ENCODE measurements around the gene SGSM2.
"Not testable (repeated sequence)": the region's sequence is repeated elsewhere in the genome, so short reads cannot be mapped to it uniquely, and the experiment has no call there.

SGSM2 gene, protein sequence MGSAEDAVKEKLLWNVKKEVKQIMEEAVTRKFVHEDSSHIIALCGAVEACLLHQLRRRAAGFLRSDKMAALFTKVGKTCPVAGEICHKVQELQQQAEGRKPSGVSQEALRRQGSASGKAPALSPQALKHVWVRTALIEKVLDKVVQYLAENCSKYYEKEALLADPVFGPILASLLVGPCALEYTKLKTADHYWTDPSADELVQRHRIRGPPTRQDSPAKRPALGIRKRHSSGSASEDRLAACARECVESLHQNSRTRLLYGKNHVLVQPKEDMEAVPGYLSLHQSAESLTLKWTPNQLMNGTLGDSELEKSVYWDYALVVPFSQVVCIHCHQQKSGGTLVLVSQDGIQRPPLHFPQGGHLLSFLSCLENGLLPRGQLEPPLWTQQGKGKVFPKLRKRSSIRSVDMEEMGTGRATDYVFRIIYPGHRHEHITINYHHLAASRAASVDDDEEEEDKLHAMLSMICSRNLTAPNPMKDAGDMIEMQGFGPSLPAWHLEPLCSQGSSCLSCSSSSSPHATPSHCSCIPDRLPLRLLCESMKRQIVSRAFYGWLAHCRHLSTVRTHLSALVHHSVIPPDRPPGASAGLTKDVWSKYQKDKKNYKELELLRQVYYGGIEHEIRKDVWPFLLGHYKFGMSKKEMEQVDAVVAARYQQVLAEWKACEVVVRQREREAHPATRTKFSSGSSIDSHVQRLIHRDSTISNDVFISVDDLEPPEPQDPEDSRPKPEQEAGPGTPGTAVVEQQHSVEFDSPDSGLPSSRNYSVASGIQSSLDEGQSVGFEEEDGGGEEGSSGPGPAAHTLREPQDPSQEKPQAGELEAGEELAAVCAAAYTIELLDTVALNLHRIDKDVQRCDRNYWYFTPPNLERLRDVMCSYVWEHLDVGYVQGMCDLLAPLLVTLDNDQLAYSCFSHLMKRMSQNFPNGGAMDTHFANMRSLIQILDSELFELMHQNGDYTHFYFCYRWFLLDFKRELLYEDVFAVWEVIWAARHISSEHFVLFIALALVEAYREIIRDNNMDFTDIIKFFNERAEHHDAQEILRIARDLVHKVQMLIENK

DNA sequence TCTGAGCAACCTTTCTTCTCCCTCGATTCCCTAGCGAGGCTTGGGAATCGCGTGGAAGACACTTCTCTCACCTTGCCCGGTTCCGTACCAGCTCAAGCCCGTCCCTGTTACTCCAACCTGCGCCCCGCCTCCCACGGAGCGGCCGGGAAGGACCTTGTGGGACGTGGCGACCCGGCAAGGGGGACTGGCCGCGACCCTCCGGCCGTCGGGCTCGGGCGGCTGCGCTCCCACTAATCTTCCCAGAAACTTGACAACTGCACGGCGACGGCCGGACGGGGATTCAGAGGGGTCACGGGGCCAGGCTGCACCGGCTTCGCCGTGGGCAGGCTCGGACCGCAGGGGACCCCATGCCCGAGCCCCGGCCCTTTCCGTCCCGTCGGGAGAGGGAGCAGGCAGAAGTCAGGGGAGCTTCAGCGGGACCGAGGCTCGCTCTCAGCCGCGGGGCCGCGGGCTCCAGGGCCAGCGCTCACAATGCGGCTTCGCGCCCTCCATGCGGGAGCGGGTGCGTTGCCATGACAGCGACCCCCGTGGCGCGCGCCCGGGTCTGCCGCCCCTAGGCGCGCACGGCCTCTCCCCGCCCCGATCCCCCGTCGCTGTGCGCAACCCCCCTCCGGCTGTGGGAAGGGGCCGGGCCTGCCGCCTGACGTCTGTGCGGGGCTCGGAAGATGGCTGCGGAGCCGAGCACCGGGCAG is at the start of gene SGSM2:
SGSM2 (plus strand) TSS at position 650 of the 692 bp plus-strand sequence. CDS start 188 bp downstream, outside the sequence.
- DNase-seq, result peak; percentile 75

DNA sequence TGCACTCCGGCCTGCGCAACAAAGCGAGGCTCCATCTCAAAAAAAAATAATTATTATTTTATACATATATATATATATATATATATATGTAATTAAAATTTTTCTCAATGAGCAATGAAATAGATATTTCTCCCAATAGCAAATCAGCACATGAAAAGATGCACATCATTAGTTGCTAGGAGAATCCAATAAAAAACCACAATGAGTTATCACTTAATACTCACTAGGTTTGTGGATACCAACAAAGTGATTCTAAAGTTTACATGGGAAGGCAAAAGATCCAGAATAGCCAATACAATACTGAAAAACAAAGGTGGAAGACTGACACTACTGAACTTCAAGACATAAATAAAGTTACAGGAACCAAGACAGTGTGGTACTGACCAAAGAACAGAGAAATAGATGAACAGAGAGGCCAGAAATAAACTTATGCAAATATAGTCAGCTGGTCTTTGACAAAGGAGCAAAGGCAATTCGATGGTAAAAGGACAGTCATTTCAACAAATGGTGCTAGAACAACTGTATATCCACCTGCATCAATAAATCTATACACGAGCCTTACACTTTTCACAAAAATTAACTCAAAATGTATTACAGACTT is 47.3 kb upstream of the SGSM2 start:
- DNase-seq, result no peak

DNA sequence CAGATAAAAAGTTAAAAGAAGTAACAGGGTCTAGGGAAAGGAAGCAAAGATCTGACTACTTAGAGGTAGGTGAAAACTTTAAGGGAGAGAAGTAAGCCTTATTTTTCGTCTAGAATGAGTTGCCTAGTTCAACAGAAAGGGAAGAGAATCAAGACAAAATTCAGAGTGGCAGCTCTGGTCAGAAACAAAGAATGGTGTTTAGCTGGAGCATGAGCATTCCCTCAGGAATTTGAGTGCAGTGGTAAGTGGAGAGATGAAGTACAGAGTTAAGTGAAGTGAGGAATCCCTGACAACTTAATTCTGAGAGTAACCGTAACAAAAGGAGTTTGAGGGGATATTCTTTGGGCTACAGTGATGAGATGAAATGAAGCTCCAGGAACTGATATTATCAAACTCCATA is 45.2 kb upstream of the SGSM2 start:
- DNase-seq, result no peak

DNA sequence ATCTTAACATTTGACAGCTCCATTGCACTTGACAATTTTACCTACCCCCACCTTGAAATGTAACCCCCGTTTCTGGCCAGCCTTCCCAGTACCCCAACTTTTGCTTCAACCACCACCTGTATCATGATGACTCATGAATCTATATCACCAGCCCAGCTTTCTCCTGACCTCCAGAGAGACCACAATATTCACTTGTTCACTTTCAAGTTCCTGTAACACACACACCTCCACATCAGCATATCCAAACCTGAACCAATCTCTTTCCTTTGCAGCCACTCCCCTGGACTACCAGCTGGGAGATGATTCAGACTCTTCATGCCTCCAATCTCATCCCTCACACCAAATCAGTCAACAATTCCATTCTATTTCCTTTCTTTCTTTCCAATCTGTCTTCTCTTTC is 41.7 kb upstream of the SGSM2 start:
- DNase-seq, result no peak

DNA sequence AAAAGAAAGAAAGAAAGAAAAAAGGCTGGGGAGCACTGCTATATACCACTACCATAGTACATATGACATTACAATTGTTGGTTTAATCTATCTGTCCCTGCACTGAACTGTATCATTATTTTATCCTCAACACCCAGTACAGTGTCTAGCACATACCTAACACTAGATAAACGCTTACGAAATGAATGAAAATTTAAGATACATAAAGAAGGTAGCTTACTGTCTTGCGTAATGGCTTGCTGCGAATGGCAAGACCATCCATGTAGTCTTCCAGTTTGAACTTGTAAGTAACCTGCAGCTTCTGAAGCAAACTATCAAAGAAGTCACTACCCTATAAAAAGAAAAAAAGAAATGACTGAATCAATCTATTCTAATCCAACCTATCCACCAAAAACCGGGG is 40.3 kb upstream of the SGSM2 start:
- no peak for DNase-seq

DNA sequence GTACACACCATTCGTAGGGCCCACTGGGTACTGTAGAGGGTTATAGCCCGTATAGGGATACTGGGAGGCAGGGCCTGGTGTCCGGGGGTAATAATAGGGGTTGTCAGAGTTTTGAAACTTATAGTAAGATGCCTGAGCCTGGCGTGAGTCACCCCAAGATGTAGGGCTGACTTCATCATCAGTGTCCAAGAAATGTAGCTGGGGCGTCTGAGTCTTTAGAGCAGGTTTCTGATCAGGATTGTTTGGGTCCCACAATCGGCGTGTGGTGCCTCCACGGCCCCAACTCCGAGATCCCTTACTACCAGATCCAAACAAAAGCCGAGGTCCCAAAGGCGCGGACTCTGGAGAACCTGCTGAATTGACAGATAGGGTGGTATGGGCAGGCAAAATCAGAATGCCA is 38.2 kb upstream of the SGSM2 start:
- no peak for DNase-seq

DNA sequence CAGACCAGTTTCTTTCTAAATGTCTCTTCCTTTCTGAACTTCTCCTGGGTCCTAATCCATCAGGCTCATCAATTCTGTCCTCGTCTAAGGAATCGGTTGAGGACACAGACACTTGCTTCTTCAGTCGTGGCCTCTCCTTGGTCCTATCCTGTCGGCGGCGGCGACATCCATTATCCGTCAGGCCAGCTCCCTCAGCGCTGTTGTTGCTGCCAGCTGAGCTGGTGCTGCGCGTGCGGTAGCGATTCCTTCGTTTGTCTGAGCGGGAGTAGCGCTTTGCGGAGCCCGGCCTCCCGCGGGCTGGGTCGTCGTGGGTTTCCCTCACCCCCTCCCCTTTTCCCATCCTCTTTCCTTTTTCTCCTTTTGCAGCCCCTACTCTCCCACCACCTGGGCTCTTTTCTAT is 37.5 kb upstream of the SGSM2 start:
- no peak for DNase-seq

DNA sequence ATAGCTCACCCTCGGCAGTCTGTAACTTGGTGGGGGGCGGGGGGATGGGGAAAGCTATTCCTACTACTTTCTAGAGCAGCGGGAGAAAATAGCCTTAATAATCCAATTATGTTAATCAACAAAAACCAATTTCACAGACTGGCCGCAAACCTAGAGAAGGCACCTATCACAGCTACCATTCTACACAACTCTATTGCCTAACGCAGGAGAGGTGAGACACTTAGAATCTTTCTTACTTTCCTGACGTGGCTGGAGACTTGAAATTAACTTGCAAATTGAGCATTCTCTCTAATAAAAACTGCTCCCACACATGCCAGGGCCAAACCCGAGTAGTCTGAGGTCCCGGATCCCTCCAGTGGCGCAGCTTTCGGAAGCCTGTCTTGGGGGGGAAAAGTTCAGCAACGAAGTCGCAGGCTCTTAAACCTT is 34.5 kb upstream of the SGSM2 start:
- DNase-seq, result no peak

DNA sequence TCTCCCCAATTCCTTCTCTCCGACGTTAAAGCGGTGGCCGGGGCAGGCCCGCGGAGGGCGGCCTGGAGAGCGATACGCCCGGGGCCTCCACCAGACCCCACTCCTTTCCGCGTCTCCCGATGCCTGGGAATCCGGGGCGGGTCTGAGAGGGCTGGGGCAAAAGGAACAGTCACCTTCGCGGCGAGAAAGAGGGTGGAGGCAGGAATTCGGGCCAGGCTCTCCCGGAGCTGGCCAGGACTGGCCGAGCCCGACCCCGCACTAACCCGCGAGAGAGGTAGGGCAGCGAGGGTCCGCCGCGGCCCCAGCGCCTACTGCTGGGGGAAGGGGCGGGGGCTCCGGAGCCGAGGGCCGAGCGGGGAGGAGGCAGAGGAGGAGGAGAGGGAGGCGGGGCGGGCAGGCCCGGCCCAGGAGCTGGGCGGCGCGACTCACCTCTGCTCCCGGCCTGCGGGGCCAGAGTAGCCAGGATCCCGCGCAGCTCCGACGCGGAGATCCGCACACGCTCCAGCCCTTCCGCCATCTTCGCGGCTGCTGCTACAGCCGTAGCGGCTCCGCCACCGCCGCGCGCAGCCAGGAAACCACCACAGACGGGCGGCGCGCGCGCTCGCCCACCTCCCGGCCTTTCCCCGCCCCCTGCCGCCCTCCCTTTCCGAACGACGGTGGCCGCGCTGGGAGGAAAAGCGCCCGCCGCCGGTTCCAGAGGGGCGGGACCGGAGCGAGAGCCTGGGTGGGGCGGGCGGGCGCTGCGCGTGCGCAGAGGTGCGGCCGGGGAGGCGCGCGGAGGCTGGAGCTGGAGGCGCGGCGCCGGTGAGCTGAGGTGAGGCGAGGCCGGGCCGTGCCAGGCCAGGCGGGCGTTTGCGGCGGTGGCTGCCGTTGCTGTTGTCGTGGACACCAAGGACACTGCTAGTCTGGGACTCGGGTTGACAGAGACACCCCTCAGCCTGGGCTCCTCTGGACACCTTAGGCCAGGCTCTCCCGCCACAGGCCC is 33.8 kb upstream of the SGSM2 start, which contains the start of the genes SMG6 and SRR:
SMG6 (minus strand) TSS at position 582 of the 985 bp plus-strand sequence; CDS start at position 517, 65 bp downstream.
SRR (plus strand) TSS at position 747 of the 985 bp plus-strand sequence. CDS start 11,611 bp downstream, outside the sequence.
- peak; percentile 95 for DNase-seq

DNA sequence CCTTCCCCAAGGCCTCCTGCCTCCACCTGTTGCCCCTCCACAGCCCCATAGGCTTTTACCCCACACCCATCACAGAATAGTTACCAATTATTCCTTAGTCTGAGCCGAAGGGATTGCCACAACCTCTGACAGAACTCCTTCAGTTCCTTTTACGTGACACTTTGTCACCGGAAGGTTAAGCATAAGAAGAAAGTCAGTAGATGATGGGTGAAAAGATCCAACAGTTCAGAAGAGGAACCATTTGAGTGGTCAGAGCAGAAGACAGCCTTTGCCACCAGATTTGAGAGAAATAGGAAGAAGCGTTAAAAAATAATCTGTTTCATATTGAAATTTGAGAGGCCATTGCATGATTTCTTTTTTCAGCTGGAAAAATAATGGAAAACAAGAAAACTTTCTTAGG is 32.4 kb upstream of the SGSM2 start:
- DNase-seq, result no peak

DNA sequence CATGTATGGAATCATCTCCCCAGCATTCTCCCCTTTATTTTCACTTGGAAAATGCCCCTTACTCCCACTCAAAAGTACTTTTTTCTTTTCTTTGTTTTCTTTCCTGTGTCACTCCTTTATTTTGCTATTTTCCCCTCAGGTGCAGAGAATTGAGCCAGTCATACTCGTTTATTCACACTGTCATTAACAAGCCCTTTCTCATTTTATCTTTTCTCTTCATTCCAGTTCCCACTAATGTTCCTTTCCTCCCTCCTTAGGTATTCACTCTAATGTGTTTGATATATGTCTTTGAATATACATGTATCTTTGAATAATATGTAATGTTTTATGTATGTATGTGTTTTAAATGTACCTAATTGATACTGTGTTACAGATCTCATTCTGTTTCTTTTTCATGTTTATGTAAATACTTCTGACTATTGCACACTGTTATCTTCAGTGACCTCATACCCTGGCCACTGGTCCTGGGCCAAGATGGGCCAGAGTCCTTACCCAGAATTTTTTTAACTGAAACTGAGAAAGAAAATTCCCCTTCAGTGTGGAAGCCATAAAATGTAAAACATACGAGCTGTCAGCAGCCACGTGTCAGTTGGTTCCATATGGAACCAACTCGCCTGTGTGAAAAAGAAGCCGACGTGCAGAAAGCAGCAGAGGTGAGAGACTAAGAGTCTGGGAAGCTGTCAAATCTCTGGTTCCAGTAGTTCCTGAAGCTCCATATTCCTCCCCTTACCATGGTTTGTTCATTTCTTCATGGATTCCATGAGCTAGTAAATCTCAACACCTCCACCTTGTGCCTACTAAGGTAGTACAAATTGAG is 27.8 kb upstream of the SGSM2 start:
- no peak for DNase-seq

DNA sequence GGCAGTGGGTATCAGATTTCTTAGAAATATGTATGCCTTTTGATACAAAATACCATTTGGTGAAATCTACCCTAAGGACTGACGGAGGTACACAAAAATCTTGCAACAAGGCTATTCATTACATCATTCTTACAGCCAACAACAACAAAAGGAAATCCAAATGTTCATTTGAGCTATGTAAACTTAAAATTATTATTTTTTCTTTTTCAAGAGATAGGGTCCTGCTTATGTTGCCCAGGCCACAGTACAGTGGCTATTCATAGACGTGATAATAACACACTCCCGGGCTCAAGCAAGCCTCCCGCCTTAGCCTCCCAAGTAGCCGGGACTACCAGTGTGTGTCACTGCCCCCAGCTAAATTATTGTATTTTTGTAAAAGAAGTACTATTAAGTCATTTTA is 24.6 kb upstream of the SGSM2 start:
- no peak for DNase-seq

DNA sequence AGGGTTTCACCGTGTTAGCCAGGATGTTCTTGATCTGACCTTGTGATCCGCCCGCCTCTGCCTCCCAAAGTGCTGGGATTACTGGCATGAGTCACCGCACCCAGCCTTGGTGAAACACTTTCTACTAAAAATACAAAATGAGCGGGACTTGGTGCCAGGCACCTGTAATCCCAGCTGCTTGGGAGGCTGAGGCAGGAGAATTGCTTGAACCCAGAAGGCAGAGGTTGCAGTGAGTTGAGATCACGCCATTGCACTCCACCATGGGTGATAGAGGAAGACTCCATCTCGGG is 20.4 kb upstream of the SGSM2 start:
- DNase-seq, result not testable (repeated sequence)

DNA sequence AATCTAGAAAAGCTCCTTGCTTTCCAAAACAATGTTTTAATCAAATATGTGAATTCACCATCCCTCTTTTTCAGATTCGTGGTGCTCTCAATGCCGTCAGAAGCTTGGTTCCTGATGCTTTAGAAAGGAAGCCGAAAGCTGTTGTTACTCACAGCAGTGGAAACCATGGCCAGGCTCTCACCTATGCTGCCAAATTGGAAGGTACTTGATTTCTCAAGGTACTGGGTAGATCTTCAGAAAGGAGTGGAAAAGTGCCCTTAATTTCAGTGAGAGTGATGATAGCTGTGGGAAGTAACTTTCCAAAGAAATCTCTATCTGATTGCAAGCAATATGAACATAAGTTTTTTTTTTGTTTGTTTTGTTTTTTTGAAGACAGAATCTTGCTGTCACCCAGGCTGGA is 19.5 kb upstream of the SGSM2 start:
- no peak for DNase-seq

DNA sequence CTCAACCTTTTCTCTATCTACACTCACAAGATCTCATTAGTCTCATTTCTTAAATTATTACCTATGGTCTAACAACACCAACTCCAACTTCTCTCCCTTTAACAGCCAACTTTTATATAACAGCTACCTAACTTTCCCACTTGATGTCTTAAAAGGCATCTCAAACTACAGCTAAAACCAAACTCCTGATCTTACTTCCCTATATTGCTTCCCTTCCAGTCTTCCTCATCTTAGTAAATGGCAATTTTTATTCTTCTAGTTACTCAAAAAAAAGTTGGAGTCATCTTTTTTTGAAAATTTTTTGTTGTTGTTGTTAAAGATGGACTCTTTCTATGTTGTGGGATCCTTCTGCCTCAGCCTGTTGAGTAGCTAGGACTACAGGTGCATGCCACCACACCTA is 18.2 kb upstream of the SGSM2 start:
- no peak for DNase-seq

DNA sequence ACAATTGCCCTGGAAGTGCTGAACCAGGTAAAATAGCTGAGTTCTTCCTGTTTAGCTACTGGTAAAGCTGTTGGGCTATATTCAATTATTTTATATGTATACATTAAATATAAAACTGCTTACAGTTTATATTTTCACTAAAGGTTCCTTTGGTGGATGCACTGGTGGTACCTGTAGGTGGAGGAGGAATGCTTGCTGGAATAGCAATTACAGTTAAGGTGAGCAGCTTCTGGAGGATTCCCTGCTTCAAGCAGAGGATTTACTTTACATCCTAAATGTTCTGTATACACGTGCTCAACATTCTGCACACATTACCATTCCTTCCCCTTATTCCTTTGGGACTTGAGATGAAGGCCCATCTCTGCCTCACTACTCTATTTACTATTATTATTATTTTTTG is 15.9 kb upstream of the SGSM2 start:
- no peak for DNase-seq

DNA sequence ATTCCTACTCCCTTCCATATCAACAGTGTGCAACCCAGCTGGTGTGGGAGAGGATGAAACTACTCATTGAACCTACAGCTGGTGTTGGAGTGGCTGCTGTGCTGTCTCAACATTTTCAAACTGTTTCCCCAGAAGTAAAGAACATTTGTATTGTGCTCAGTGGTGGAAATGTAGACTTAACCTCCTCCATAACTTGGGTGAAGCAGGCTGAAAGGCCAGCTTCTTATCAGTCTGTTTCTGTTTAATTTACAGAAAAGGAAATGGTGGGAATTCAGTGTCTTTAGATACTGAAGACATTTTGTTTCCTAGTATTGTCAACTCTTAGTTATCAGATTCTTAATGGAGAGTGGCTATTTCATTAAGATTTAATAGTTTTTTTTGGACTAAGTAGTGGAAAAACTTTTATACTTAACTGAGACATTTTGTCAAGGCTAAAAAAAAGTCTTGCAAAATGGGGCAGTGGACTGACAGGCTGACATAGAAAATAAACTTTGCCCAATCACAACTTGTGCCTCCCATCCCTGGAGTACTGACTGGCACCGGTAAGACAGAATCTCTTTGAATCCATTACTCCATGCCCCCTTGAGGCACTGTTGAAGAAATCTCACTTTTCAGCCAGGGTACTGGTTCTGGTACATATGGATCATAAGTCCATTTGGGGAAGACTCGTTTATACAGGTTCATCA is 13.5 kb upstream of the SGSM2 start:
- no peak for DNase-seq

DNA sequence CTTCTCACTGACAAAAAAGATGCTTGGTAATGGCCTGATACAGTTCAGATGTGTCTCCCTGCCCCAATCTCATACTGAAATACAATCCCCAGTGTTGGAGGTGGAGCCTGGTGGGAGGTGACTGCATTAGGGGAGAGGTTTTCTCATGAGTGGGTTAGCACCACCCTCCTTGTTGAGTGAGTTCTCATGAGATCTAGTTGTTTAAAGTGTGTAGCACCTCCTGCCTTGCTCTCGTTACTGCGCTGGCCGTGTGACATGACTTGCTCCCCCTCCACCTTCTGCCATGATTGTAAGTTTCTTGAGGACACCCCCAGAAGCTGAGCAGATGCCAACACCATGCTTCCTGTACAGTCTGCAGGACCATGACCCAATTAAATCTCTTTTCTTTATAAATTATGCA is 6.0 kb upstream of the SGSM2 start:
- DNase-seq, result no peak

DNA sequence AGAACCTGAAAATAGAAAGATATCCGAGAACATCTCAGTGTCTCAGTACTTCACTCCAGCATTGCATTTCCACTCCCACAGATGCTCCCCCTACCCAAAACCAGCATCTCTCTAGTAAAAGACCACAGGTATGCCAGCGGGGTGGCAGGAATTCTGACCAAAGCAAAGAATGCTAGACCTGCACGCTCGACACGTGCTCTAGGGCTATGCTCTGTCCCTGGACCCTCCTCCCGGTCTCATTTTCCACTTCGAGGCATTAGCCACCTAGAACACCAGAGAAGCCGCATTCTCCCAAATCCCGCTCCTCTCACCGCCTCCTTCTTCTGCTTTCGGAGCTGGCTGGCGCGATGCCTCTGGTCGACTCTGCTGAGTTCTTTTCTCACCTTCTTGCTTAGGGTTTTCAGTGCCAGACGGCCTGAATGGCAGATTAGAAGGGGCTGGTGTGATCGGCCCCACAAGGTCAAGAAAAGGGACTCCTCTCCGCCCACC is 1.5 kb upstream of the SGSM2 start:
- DNase-seq, result no peak
